Trophoblast cell (in vitro differentiated cells and primary cell): ENCODE measurements around the gene SPATA12. TPM values are rescaled to one million over a fixed set of nuclear protein-coding genes. Genes with fewer than 3 reads are reported as not detected.
A peak's percentile ranks its signal among the peaks of the same experiment; 100 is the strongest.

ENCODE experiments used
- DNase-seq, 2 donors: peaks; one replicate each; pipeline ENCODE4 v3.0.0-alpha.2; 2016
- H2AFZ ChIP-seq: 2 replicates; pipeline ENCODE4 v1.6.1; 2013; ENCODE audit warnings: low read length, moderate library complexity, mild to moderate bottlenecking; ENCODE audit not compliant: insufficient read depth, poor library complexity
- H2AK5ac ChIP-seq: 2 replicates; pipeline ENCODE4 v1.6.1; 2013; ENCODE audit warnings: mild to moderate bottlenecking, low read length
- H2BK120ac ChIP-seq: 2 replicates; pipeline ENCODE4 v1.6.1; 2013; ENCODE audit warnings: low read length, mild to moderate bottlenecking, moderate library complexity; ENCODE audit not compliant: insufficient read depth, poor library complexity
- H2BK12ac ChIP-seq: 2 replicates; pipeline ENCODE4 v1.6.1; 2013; ENCODE audit warnings: mild to moderate bottlenecking, low read length, moderate library complexity
- H2BK5ac ChIP-seq: 2 replicates; pipeline ENCODE4 v1.6.1; 2013; ENCODE audit warnings: low read length, low read depth, moderate library complexity, mild to moderate bottlenecking; ENCODE audit not compliant: poor library complexity
- H3K14ac ChIP-seq: 2 replicates; pipeline ENCODE4 v1.6.1; 2013; ENCODE audit warnings: mild to moderate bottlenecking, low read length
- H3K18ac ChIP-seq: 2 replicates; pipeline ENCODE4 v1.6.1; 2013; ENCODE audit warnings: mild to moderate bottlenecking, low read length
- H3K23ac ChIP-seq: 2 replicates; pipeline ENCODE4 v1.6.1; 2013; ENCODE audit warnings: low read length
- H3K27ac ChIP-seq: 2 replicates; pipeline ENCODE4 v1.5.1; 2013; ENCODE audit warnings: low read depth, mild to moderate bottlenecking, inconsistent platforms, low read length, moderate library complexity
- H3K27me3 ChIP-seq: 2 replicates; pipeline ENCODE4 v1.6.1; 2013; ENCODE audit warnings: inconsistent platforms, mild to moderate bottlenecking, low read length, moderate library complexity; ENCODE audit not compliant: insufficient read depth
- H3K36me3 ChIP-seq, 2 experiments: 1 replicate in 1 of 2; 2 replicates in 1 of 2; pipeline ENCODE4 v1.6.1; 2013; ENCODE audit warnings: low read length in 2 of 2, mild to moderate bottlenecking in 2 of 2, moderate library complexity in 1 of 2; ENCODE audit not compliant: insufficient read depth in 2 of 2, control insufficient read depth in 1 of 2
- H3K4ac ChIP-seq: 2 replicates; pipeline ENCODE4 v1.6.1; 2013; ENCODE audit warnings: low read depth, mild to moderate bottlenecking, low read length, moderate library complexity
- H3K4me1 ChIP-seq, 2 experiments: 1 replicate in 1 of 2; 2 replicates in 1 of 2; pipeline ENCODE4 v1.6.1; 2013; ENCODE audit warnings: low read length in 2 of 2, mild to moderate bottlenecking in 2 of 2, moderate library complexity in 1 of 2; ENCODE audit not compliant: insufficient read depth in 2 of 2, control insufficient read depth in 1 of 2
- H3K4me2 ChIP-seq: 2 replicates; pipeline ENCODE4 v1.6.1; 2013; ENCODE audit warnings: inconsistent platforms, mild to moderate bottlenecking, low read length, moderate library complexity
- H3K4me3 ChIP-seq: 2 replicates; pipeline ENCODE4 v1.5.1; 2013; ENCODE audit warnings: mild to moderate bottlenecking, low read depth, low read length, inconsistent platforms
- H3K79me1 ChIP-seq: one replicate; pipeline ENCODE4 v1.6.1; 2013; ENCODE audit warnings: low read length
- H3K79me2 ChIP-seq: 2 replicates; pipeline ENCODE4 v1.6.1; 2013; ENCODE audit warnings: low read length, mild to moderate bottlenecking; ENCODE audit not compliant: control insufficient read depth, insufficient read depth, poor library complexity
- H3K9ac ChIP-seq: 2 replicates; pipeline ENCODE4 v1.6.1; 2013; ENCODE audit warnings: mild to moderate bottlenecking, low read length
- H3K9me3 ChIP-seq: 2 replicates; pipeline ENCODE4 v1.6.1; 2013; ENCODE audit warnings: low read depth, mild to moderate bottlenecking, control low read depth, inconsistent platforms, low read length; ENCODE audit not compliant: insufficient read depth
- H4K12ac ChIP-seq: 2 replicates; pipeline ENCODE4 v1.6.1; 2013; ENCODE audit warnings: low read depth, mild to moderate bottlenecking, low read length, moderate library complexity
- H4K8ac ChIP-seq: 2 replicates; pipeline ENCODE4 v1.6.1; 2013; ENCODE audit warnings: low read depth, mild to moderate bottlenecking, low read length, moderate library complexity
- H4K91ac ChIP-seq: one replicate; pipeline ENCODE4 v1.6.1; 2013; ENCODE audit warnings: low read depth, mild to moderate bottlenecking, low read length, moderate library complexity
- WGBS: extraction: QIAGEN DNeasy Blood & Tissue Kit; methylation state at CpG from one replicate; pipeline ENCODE4 v1.1.7; 2013; ENCODE audit warnings: missing lambda C conversion rate; ENCODE audit not compliant: insufficient read length, insufficient coverage; ENCODE audit errors: extremely low coverage; 5-methylcytosine and 5-hydroxymethylcytosine counted together
- polyA plus RNA-seq: library from polyadenylated mRNA; stranded (reverse); fragments of 200-250 nt; gene quantifications from 2 replicates; pipeline ENCODE4 v1.2.3, GENCODE V29; 2013

SPATA12 gene
- 0.05 and 0.07 TPM in 2 replicates for polyA plus RNA-seq

GRCh38 chr3:57060089-57060821, at the start of gene SPATA12:
TSS of gene SPATA12 (plus strand) at chr3:57060664. CDS start at chr3:57073695, 13,031 bp downstream.
- peak within 1 kb of the TSS; percentile 39 for H3K4me2 ChIP-seq
- no peaks in the 10 kb centered on the region for H3K36me3 ChIP-seq
- H4K8ac ChIP-seq: no peak within 1 kb of the TSS
- peaks cover 5% of the 10 kb centered on the region for H3K79me1 ChIP-seq
- H3K79me2 ChIP-seq: peaks cover 2% of the 10 kb centered on the region
- H3K27ac ChIP-seq: peak within 1 kb of the TSS; percentile 73
- H2BK12ac ChIP-seq: peak within 1 kb of the TSS; percentile 71
- H3K4me1 ChIP-seq: peaks cover 8 to 13% of the 10 kb centered on the region in 2 experiments
- H4K91ac ChIP-seq: peak within 1 kb of the TSS; percentile 42
- H3K23ac ChIP-seq: no peak within 1 kb of the TSS
- H2AK5ac ChIP-seq: no peak within 1 kb of the TSS
- no peak within 1 kb of the TSS for H3K14ac ChIP-seq
- H3K27me3 ChIP-seq: no peaks in the 10 kb centered on the region
- H3K4me3 ChIP-seq: no peak within 1 kb of the TSS
- no peak within 1 kb of the TSS for H4K12ac ChIP-seq
- no peak within 1 kb of the TSS for H2BK120ac ChIP-seq
- WGBS: no CpG with 5 or more reads among the region's 11 CpGs
- no peak within 1 kb of the TSS for H3K9ac ChIP-seq
- peak; percentile 54 to 70 for DNase-seq
- no peak within 1 kb of the TSS for H3K18ac ChIP-seq
- H3K9me3 ChIP-seq: peaks cover 2% of the 10 kb centered on the region
- no peak within 1 kb of the TSS for H2AFZ ChIP-seq
- H3K4ac ChIP-seq: peak within 1 kb of the TSS; percentile 17
- peak within 1 kb of the TSS; percentile 57 for H2BK5ac ChIP-seq

- H4K91ac ChIP-seq: no peak overlapping the region
- no peak for DNase-seq
- no peak overlapping the region for H3K4me3 ChIP-seq
- no peak overlapping the region for H2AFZ ChIP-seq
- no peak overlapping the region for H2BK5ac ChIP-seq
- H3K4ac ChIP-seq: no peak overlapping the region
- H3K9me3 ChIP-seq: peaks cover 5% of the 10 kb centered on the region
- no peak overlapping the region for H2BK12ac ChIP-seq
- no peaks in the 10 kb centered on the region for H3K36me3 ChIP-seq
- H3K4me2 ChIP-seq: no peak overlapping the region
- no peak overlapping the region for H3K18ac ChIP-seq
- no peak overlapping the region for H3K27ac ChIP-seq
- no CpG with 5 or more reads among the region's 13 CpGs for WGBS
- H3K23ac ChIP-seq: no peak overlapping the region
- no peaks in the 10 kb centered on the region for H3K27me3 ChIP-seq
- no peak overlapping the region for H2AK5ac ChIP-seq
- H2BK120ac ChIP-seq: no peak overlapping the region
- H3K14ac ChIP-seq: no peak overlapping the region
- peaks cover 19% of the 10 kb centered on the region for H3K79me1 ChIP-seq
- H4K8ac ChIP-seq: no peak overlapping the region
- peaks cover 26 to 32% of the 10 kb centered on the region in 2 experiments for H3K4me1 ChIP-seq
- peaks cover 8% of the 10 kb centered on the region for H3K79me2 ChIP-seq
- H4K12ac ChIP-seq: no peak overlapping the region
- H3K9ac ChIP-seq: no peak overlapping the region
Measured at GRCh38 chr3:57011022-57011421, 49.4 kb upstream of the SPATA12 start.

- H3K4me3 ChIP-seq: no peak overlapping the region
- no peak overlapping the region for H3K27ac ChIP-seq
- H3K23ac ChIP-seq: no peak overlapping the region
- no peak overlapping the region for H4K8ac ChIP-seq
- H3K4ac ChIP-seq: no peak overlapping the region
- H4K91ac ChIP-seq: peak overlapping the region; percentile 13
- no peak for DNase-seq
- no peak overlapping the region for H3K9ac ChIP-seq
- H2AK5ac ChIP-seq: peak overlapping the region; percentile 7
- H2BK5ac ChIP-seq: no peak overlapping the region
- peaks cover under 1% of the 10 kb centered on the region for H3K79me2 ChIP-seq
- H2AFZ ChIP-seq: no peak overlapping the region
- peak overlapping the region; percentile 54 for H2BK12ac ChIP-seq
- no peak overlapping the region for H2BK120ac ChIP-seq
- peaks cover 5% of the 10 kb centered on the region for H3K9me3 ChIP-seq
- peaks cover 22 to 30% of the 10 kb centered on the region in 2 experiments for H3K4me1 ChIP-seq
- H3K4me2 ChIP-seq: no peak overlapping the region
- peaks cover 18% of the 10 kb centered on the region for H3K79me1 ChIP-seq
- no peak overlapping the region for H3K18ac ChIP-seq
- WGBS: no CpG with 5 or more reads among the region's 22 CpGs
- H4K12ac ChIP-seq: no peak overlapping the region
- H3K36me3 ChIP-seq: no peaks in the 10 kb centered on the region
- no peaks in the 10 kb centered on the region for H3K27me3 ChIP-seq
- peak overlapping the region; percentile 45 for H3K14ac ChIP-seq
Measured at GRCh38 chr3:57012847-57013246, 47.6 kb upstream of the SPATA12 start.

- Histone ChIP-seq H3K36me3 (no peaks in the 10 kb centered on the region), H3K14ac (no peak overlapping the region), H3K4ac (no peak overlapping the region), H2BK5ac (no peak overlapping the region), H2BK12ac (no peak overlapping the region), H2BK120ac (no peak overlapping the region), H3K23ac (no peak overlapping the region), H2AK5ac (no peak overlapping the region), H3K4me3 (no peak overlapping the region), H4K8ac (no peak overlapping the region), H4K91ac (peak overlapping the region; percentile 52), H3K27me3 (no peaks in the 10 kb centered on the region), H3K79me1 (peaks cover 11% of the 10 kb centered on the region), H3K18ac (no peak overlapping the region), H3K79me2 (no peaks in the 10 kb centered on the region), H3K4me2 (no peak overlapping the region), H3K9ac (no peak overlapping the region), H3K27ac (no peak overlapping the region), H4K12ac (no peak overlapping the region), H2AFZ (no peak overlapping the region), H3K9me3 (peaks cover 5% of the 10 kb centered on the region), H3K4me1 (peaks cover 9 to 14% of the 10 kb centered on the region in 2 experiments)
- no CpG with 5 or more reads among the region's 7 CpGs for WGBS
- DNase-seq: no peak
Measured at GRCh38 chr3:57015350-57015729, 45.1 kb upstream of the SPATA12 start.
